Skeletal muscle cell (primary cell): ENCODE measurements around the gene TANK.
A peak's percentile ranks its signal among the peaks of the same experiment; 100 is the strongest.
"Not testable (repeated sequence)": the region's sequence is repeated elsewhere in the genome, so short reads cannot be mapped to it uniquely, and the experiment has no call there.

ENCODE experiments used
- DNase-seq: peaks from one replicate; pipeline ENCODE4 v3.0.0-alpha.2; 2010; ENCODE audit warnings: low read depth
- H3K4me3 ChIP-seq: 2 replicates; pipeline ENCODE4 v1.5.1; 2011; ENCODE audit warnings: low read depth, mild to moderate bottlenecking, control low read depth, low read length, moderate library complexity

The TANK gene

DNA sequence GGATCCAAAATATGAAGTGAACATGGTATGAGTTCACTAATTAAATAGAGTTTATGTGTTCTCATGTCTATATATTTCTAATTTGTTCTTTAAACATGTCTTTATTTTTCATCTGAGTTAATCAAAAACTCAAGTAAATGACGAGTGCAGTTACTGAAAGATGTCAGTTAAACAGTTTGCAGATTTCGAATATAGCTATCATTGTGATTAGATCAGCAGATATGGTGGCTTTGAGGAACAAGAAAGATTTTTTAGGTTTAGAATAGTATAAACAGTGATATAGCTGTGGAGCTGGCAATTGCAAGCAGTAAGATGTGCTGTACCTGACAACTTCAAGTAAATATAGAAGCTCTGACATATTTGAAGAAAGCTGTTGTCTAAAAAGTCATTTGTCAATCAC is 49.7 kb downstream of the TANK start:
- DNase-seq, result no peak
- no peak overlapping the region for H3K4me3 ChIP-seq

DNA sequence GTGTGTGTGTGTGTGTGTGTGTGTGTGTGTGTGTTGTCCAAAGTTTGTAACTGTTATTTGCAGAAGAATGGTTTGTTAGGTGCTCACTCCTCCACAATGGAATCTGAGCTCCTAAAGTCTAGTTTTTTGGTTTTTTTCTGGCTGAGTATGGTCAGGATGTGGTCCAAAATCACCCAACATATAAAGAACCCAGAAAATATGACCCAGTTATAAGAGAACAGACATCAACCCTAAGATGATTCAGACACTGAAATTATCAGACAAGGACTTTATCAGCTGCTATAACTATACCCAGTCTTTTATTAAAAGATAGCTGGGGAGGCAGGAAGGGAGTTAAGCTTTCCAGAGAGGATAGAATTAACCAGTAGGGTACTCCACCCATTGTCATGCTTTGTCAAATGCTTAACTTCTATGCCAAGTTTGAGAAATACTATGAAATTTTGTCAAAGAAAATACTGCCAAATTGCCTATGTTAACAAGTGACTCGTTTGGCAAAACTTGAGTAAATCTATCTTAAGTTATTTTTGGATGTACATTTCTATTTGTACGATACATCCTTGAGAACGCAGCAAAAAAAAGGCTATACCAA is 57.5 kb downstream of the TANK start:
- DNase-seq, result no peak
- no peak overlapping the region for H3K4me3 ChIP-seq

DNA sequence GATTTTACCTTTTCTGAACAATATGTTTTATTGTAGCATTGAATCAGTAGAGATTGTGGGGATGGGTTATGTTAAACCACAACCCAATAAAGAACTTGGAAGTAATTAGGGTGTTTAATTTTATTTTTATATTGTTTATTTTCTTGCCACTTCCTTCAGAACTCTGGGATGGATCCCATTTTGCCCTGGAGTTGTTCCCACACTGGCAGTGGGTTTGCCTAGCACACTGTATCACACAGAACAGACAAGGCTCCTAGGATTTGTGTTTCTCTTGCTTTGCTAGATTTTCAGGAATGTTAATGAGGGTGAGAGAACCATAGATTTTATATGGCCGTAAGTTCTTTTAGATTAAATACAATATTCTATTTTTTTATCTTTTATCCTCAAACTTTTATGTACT is 59.0 kb downstream of the TANK start:
- no peak overlapping the region for H3K4me3 ChIP-seq
- no peak for DNase-seq

DNA sequence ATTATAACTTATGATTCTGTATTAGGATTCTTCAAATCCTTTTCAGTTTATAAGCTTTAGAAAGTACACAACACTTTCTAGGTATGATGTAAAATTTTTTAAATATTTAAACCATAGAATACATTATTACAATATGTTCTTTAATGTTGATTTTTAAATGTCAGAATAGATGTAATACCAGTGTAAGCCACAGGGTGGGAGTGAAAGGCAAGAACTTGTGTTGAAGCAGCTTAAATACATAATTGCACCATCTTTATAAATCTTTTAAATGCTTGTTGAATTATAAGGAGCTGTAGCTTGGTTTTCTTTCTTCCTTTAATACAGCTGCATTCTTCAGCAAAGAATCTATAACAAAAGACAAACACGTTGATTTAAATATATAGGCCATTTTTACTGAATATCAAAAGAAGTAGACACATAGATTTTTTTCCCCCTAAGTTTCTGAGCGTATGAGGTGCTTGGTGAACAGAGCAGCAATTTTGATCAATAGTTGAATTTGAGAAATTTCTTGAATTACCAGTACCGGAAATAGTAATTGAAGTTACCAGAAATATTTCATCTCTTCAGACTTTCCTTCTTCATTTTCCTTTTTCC is 63.0 kb downstream of the TANK start:
- no peak overlapping the region for H3K4me3 ChIP-seq
- no peak for DNase-seq

DNA sequence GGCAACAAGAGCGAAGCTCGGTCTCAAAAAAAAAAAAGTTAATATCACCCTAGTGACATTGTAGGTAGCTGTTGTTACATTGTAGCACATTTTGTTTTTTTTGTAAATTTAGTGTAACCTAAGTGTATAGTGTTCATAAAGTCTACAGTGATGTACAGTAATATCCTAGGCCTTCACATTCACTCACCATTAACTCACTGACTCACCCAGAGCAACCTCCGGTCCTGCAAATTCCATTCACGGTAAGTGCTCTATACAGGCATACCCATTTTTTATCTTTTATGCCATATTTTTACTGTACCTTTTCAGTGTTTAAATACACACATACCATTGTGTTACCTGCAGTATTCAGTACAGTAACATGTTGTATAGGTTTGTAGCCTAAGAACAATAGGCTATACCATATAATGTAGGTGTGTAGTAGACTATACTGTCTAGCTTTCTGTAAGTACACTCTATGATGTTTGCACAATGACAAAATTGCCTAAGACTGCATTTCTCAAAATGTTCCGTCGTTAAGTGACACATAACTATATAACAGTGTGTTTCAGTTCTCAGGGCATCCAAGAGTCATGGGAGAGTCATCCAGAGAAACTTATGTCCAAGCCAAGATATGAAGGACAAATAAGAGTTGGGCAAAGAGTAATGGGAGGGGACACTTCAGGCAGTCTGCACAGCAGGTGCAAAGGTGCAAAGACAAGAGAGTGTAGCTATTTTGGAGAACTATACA is 68.4 kb downstream of the TANK start:
- no peak for DNase-seq
- H3K4me3 ChIP-seq, result no peak overlapping the region

DNA sequence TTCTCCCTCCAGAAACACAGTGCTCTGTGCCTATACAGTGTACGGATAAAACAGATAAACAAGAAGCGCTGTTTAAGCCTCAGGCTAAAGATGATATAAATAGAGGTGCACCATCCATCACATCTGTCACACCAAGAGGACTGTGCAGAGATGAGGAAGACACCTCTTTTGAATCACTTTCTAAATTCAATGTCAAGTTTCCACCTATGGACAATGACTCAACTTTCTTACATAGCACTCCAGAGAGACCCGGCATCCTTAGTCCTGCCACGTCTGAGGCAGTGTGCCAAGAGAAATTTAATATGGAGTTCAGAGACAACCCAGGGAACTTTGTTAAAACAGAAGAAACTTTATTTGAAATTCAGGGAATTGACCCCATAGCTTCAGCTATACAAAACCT is 70.7 kb downstream of the TANK start:
- no peak for DNase-seq
- no peak overlapping the region for H3K4me3 ChIP-seq

DNA sequence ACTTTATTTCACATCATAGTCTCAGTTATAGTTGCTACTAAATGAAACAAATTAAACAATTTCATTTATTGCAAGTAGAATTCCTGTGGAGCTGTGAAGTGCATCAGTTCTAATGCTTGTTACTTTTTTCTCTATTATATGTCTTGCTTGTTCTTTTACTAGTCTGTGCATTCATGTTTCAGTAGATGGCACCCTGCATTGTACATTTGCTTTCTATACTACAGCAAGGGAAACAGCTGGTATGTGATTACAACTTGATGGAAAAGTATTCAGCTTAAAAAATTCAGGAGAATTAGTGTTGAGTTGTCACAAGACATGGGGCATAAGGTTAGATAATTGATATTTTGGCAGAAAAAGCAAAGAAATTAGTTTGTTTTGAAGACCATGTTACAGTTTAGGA is 72.3 kb downstream of the TANK start:
- DNase-seq, result no peak
- no peak overlapping the region for H3K4me3 ChIP-seq

DNA sequence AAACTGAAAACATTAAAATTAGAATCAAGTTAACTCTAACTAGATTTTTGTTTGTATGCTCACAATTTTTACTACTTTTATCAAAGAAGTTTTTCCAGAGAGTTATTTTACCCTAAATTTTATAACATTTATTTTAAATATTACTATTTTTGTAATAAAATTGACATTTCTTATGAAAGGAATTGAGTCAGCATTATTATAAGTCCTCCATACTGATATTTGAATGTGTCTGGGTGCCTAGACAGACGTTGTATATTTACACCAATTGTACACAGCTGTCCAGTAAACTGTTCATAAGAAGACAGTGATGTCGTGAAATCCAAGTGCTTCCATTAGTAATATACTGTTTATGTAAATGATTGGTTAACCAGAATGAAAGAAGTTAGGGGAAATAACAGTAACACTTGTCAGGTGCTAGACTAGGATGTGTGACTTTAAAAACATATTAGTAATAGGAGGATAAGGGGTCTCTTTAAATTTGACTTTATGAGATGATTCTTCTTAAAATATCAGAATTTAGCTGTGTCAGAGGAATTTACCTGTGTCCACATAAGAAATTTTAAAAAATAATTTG is 73.7 kb downstream of the TANK start:
- no peak overlapping the region for H3K4me3 ChIP-seq
- no peak for DNase-seq

DNA sequence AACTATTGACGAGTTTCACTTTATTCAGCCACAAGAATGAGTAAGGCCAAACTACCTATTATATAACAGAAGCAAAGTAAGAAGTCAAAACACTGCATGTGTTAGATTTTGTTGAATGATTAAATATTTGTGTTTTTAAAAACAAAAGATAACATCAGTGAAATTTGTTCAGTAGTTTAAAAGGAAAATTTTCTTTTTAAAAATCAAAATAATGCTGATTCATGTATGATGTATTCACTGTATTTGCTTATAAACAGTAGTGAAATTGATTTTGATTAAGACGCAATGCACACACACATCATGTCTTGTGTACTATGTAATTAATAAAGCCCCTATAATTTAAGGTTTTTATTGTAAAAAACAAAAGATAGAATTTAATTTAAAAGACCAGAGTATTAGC is 74.4 kb downstream of the TANK start:
- no peak for DNase-seq
- no peak overlapping the region for H3K4me3 ChIP-seq

DNA sequence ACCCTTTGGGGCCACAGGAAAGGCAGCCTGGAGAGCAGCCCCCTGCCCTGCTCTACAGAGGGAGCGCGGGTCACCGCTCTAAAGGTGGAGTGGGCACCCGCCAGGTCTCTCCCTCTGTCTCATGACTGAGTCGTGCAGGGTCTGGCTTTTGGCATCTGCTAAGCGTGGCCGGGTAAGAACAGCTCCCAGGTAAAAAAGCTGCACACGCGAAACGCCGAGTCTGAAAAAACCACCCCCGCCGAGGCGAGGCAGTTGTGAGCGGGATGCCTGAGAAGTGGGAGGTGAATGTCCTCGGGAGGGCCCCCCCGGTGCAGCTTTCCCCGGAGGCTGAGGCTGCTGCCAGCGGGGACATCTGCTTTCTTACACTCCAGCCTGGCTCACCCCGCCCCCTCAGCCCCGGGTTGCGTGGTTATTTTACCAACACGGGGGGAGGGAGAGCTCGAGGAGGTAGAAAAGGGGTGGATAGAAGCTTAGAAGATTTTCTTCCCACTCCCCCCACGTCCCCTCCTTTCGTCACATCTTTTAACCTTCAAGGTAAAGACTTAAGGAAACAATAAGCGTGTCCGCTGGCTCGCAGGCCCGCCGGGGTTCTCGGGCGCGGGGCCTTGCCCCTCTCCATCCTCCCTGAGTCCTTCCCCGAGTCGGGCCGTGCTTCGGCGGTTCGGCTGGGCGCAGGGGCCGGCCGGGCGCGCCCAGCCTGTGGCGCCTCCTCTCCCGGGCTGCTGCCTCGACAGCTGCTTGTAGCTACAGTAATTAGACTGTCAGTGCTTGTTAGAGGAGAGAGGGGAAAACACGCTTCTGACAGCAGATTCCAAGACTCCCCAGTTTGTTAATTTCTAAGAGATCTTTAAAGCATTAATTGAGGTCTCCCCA is 77.4 kb downstream of the TANK start:
- H3K4me3 ChIP-seq, result peak overlapping the region; percentile 59
- no peak for DNase-seq

DNA sequence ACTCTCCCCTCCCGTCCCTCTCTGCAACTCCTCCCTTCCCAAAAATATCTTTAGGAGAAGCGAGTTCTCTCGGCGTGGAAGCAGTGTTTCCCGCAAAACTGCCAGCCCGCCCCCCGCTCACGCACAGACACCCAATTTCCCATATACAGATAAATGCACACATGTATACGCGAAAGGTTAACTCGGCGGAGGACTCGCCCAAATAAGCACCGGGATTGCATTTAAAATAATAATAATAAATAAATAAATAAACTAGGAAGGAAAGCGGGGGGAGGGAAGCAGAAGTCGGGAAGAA is 78.0 kb downstream of the TANK start:
- H3K4me3 ChIP-seq, result peak overlapping the region; percentile 59
- no peak for DNase-seq

DNA sequence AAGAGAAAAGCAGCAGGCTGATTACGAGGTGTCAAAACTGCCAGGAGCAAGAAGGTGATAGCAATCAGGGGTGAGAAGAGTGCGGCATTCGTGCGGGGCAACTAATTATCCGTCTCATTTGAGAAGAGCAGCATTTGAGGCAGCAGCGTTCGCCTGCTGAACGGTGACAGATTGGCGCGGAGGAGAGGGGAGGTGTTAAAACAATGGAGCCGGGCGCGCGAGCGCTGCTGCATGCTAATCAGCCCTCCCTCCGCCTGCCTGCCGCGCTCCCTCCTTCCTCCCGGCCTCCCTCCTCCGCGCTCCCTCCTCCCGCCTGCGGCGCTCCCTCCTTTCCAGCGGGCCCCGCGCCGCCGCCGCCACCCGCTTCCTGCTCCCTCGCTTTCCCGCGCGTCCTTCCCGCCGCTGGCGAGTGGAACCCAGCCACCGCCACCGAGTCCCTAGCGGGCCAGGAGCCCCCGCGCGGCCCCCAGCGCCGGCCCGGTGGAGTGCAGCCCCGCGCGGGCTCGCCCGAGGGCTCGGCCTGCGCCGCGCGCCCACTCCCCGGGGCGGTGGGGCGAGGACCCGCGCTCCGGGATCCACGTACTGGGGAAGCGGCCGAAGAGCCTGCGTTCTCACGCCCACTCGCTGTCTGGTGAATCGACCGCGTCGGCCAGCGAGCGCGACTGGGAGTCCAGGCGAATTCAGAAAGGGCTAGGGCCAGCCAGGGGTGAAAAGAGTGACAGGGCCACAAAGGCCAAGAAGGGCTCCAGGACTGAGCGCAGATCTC is 78.5 kb downstream of the TANK start:
- peak overlapping the region; percentile 59 for H3K4me3 ChIP-seq
- DNase-seq, result no peak

DNA sequence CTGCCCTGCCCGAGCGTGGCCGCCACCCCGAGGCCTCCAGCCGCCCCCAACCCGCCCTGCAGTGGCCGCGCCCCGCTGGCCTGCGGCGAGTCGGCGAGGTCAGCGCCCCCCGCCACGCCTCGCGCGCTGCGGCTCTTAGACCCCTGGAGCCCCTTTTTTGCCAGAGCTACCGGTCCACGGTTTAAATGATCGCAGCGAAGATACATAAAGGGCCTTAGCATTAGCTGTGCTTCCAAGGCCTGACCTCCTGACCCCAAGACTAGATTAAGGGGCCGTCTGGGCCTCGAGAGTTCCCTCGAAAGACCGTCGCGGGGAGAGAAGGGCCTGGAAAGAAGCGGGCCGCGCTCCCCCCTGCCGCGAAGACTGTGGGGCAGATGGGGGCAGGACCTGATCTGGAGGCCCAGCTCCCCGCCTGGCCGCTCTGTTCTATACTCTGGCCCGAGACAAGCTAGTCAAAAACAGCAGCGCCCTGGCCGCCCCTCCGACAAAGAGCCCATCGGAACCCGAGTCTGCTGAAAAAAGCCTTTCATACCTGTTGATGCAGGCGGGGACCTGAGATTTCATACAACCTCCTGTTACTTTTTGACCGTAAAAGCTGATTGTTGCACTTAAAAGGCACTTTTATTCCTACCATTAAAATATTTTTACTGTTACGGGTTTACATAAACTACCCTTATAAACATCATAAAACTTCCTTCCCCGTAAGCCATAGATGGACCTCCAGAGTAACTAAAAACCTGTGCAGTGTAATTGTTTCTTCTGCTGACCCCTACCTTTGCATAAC is 79.3 kb downstream of the TANK start:
- DNase-seq, result no peak

DNA sequence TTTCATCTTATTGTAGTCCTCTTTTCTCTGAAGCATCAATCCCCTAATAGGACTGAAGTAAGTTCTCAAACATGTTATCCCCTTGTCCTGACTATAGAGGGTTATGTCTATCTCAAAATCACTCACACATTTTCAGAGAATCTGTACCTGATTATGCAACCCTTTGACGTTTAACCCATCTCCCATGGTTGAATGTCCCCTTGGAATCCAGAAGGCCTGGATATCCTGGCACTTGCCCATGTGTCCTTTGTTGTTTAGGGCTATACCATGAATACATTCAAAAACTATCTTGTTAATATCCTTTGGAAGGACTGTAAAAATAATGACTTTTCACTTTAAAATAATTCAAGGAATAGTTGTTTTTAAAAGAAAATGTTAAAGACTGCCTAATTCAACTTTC is 81.7 kb downstream of the TANK start:
- no peak overlapping the region for H3K4me3 ChIP-seq
- DNase-seq, result no peak

More for the DNA sequence above, 79.3 kb downstream of the TANK start:
- H3K4me3 ChIP-seq, result peak overlapping the region; percentile 59

DNA sequence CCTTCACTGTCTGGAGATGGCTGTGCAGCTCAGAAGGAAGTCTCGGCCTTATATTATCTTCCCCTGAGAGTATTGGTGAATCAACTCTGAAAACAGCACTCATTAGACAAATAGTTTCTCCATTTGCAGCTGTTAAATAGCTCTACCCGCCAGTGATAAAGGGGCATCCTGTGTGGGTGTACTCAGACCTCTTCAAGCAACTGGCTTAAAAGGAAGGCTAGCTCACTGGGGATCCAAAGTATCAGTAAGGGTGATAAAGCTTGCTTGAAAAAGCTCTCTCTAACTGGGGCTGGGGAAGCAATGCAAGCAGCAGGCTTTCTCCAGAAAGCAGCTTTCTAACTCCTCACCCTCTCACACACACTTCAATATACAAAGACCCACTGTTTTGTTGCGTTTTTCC is 83.1 kb downstream of the TANK start:
- H3K4me3 ChIP-seq, result no peak overlapping the region
- DNase-seq, result no peak

DNA sequence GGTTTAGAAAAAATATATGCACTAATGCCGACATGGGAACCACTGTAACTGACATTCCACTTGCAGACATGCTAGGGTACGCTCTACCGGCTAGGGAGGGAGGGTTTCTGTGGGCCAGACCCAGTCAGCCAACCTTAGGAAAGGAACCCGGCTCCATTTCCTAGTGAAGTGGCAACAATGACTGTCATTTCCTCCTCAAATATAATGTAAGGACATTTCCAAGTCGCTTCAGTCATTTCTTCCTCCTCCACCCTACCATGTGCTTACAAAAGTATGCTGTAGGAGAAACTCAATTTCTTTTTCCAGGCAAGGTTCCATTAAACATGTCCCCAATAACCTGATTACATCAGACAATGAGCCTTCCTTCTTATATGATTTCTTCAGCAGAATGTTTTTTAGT is 83.7 kb downstream of the TANK start:
- H3K4me3 ChIP-seq, result no peak overlapping the region
- no peak for DNase-seq

DNA sequence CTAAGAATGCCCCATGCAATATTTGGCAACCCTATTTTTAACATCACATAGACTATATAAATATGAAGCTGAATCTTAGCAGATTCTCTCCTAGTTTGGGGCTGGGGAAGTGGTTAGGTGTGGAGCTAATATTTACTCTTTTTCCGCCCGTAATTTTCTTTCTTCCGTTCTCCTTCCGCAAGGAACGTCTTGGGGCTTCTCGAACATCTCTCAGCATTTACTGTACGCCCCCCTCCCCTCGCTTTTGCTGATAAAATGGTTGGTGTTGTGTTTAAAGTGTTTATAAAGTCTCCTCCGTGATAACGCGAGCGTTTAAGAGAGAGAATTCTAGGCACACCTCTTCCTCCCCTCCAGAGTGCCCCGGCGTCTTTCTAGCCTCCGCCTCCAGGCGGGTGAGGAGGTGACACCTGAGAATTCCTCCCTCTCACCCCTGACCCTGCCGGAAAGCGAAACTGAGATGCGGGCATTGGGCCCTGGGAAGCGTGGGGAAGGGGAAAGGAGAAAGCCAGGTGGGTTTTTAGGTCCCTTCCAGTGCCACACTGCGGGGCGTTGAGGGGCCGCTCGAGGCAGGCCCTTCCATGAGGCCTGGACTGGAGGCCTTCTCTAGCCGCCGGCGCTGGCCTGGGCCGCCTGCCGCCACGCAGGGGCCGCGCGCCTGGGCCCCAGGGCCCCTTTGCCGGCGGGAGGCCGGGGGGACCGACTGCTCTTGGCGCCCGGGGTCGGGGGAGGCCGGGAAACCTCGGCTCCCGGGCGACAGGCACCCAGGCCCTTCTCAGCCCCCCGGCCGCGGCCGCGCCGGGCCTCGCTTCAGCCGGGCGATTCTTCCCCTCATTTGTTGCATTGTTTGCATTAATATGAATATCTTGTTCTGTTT is 84.4 kb downstream of the TANK start:
- not testable (repeated sequence) for DNase-seq, H3K4me3 ChIP-seq

DNA sequence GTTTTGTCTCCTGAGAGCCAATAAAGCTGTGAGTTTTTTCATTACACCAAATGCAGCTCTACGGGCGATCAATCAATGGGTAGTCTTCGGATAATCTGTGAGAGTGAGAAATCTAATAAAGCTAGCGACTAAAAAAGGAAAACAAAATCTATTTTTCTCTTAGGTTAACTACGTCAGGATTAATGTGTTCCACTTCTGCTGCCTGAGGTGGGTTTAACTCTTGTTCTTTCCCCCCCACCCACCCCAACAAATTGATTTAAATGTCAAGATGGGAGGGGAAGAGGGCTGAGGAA is 85.0 kb downstream of the TANK start:
- no peak overlapping the region for H3K4me3 ChIP-seq

More for the DNA sequence above, 85.0 kb downstream of the TANK start:
- no peak for DNase-seq
